NCI-H460 (cell line): ENCODE data around the gene PODXL. TPM values are rescaled to one million over a fixed set of nuclear protein-coding genes. Genes with fewer than 3 reads are reported as not detected.

Source experiments
- DNase-seq: peaks from one replicate; pipeline ENCODE4 v3.0.0-alpha.2; 2016; ENCODE audit warnings: low read depth; ENCODE audit errors: extremely low read depth
- total RNA-seq: library from RNA; depleted of rRNA; stranded (reverse); fragments of >200 nt; shearing (Covaris generic); gene quantifications from 2 replicates; pipeline ENCODE4 v1.2.3, GENCODE V29; 2014

Gene PODXL
- total RNA-seq, 1 experiment from 2014 or later: 3.1 TPM

DNA sequence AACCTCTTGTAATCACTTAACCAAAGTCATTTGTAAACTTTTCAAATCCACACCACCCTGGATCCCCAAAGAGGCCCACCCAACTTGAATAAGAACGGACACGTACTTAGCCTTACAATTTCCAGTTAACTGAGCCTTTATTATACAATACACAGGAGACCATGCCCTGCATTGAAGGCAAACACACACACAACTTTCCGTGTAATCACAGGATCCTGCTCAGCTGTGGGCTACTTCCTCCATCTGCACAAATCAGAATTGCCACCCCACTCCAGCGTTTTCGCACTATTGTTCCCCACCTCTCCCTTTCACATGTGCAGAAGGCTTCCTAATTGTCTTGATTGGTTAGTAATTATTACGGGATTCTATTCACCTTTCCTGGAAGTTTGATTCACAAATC is 12.1 kb upstream of the PODXL start:
- DNase-seq: no peak

DNA sequence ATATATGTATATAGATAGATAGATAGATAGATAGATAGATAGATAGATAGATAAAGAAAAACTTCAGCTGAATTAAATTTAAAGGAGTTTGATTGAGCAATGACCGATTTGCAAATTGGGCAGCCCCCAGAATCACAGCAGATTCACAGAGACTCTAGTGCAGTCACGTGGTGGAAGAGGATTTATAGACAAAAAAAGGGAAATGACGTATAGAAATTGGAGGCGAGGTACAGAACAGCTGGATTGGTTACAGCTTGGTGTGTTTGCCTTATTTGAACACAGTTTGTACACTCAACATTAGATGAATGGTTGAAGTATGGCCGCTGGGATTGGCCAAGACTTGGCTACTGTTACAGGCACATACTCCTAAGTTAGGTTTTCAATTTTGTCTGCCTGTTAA is 8.2 kb upstream of the PODXL start:
- no peak for DNase-seq

DNA sequence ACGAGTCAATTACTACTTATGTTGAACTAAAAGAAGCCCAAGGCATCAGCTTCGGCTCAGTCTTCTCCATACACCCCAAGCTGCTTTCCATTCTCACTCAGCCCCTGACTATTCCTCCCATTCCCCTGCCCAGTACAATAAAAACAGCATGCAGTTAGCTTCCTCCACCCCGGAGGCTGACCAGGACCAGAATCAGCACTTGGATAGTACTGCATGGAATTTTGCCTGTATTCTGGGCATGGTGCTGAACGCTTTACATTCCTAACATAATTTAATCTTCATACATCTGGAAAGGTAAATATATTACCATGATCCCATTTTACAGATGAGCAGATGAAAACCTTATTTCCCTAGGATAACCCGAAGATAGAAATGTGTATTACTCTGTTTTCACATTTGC is 7.5 kb upstream of the PODXL start:
- no peak for DNase-seq

DNA sequence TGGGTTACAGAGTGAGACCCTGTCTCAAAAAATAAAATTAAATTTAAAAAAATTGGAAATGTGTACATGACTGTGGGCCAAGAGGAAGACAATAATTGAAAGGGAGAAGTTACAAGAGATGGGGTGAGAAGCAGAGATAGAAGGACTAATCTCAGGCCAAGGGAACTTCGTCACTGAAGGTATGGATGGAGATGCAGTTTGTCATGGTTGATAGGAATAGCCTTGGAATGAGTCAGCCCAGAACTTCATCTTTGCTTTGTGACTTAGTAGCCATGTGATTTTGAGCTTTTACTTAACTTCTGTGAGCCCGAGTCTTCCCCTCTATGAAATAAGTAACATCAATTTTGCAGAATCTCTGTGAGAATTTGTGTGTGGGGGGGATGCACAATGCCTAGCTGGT is 6.5 kb upstream of the PODXL start:
- no peak for DNase-seq

DNA sequence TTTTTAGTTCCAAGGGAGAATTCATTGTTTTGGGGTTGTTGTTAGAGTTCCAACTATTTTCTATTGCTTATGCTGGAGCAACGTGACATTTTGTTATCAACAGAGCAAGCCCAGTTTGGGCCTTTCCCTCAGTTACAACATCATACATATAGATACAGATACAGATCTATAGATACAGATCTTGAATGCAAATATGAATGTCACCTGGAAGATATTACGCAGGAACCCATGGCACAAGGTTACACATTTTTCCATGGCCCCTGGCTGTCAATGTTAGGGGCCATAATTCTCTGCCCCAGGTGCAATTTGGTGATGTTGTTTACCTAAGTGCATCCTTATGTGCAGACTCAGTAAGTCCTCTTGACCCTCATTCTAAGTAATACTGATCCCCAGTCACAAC is 3.6 kb upstream of the PODXL start:
- no peak for DNase-seq

DNA sequence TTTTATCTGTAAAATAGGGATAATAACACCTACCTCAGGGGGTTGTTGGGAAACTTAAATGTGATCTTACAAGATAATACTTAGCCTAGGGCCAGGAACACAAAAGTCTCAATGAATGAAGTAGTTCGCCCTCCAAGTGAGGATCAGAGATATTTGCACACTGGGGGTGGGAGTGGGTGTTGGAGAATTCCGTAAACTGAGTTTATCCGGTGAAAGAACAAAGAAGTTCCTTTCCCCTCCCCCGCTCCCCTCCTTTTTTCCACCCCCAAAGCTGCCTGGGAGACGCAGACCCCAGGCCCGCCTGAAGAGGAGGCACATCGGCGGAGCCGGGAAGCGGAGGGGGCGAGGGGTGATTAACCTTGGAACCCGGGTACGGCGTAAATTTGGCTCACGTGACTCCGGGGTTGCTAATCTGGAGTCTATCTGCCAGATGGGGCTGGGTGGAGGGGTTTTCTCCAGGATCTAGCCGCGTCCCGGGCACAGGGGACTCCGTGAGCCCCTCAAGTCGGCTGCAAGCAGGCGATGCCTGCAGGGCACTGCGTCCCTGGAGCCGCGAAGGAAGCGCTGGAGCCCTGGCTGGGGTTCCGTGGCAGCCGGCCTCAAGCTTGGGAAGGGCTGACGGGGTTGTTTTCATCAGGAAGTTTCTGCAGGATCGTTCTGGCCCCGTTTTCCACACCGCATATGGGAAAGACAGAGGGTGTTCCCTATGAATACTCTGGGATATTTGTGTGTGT is 1.4 kb upstream of the PODXL start:
- no peak for DNase-seq

DNA sequence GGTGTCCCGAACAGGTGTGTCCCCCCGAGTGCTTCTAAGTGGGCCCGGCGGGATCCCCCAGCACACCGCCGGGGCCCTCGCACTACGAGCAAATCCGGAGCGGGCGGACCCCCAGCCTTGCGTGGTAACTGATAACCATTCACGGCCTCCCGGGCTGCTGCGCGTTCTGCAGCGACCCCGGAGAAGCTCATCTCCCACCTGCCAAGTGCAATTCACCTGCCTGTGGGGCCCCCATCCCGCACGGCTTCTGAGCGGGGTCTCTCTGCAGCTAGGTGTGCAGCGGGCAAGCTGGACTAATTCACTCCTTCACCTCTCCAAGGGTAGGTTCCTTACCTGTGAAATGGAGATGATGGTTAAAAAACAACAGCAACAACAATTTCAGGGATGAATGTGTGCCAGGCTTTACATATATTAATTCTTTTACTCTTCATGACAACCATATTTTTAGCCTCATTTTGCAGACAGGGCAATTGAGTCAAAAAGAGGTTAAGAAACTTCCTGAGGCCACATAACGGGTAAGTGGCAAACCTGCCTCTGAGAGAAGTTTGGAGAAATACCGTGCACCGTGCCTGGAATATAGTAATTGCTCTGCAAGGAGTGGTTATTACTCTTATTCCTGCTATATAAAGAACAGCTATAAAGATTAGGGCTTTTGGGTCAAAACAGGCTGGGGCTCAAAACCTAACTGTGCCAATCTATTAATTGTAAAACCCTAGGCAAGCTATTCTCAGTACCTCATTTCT is 652 bp upstream of the PODXL start:
- no peak for DNase-seq

- no peak for DNase-seq
Measured at GRCh38 chr7:131555552-131556052, 826 bp downstream of the PODXL start.

GRCh38 chr7:131554880-131555516 is 1.4 kb downstream of the PODXL start:
- DNase-seq: no peak

DNA sequence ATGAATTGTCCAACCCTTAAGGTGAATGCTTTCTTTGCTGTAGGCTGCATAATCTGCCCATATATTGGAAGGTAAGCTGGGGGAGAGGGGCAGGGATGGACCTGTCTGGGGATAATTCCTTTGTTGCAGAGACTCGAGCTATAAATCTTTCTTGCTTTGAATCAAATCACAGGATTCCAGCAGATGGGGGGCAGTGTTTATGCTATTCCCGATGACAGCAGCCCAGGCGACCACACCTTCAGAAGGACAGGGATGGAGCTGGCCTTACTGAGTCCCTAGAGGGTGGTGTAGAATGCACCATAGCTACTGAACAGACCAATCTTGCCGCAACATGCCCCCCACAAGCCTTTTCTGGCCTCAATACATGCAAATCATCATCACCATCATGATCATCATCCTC is 2.5 kb downstream of the PODXL start:
- no peak for DNase-seq

DNA sequence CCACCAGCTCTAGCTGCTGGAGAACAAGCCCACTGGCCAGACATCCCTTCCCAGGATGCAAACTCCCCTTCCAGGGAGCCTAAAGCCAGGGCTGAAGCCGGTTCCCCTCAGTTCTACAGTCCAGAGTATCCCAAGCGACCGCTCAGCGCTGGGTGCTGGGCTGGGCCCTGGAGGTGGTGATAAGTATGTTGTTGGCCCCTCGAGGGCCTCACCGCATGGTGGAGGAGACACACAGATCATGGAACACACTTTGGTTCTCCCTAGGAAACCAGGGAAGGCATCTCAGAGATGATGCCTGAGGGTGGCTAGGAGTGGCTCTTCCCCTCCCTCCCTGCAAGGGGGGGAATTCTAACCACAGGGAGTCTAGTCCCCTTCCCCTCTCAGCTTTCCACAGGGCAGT is 4.4 kb downstream of the PODXL start:
- no peak for DNase-seq

- DNase-seq: no peak
Measured at GRCh38 chr7:131550846-131551245, 5.6 kb downstream of the PODXL start.

DNA sequence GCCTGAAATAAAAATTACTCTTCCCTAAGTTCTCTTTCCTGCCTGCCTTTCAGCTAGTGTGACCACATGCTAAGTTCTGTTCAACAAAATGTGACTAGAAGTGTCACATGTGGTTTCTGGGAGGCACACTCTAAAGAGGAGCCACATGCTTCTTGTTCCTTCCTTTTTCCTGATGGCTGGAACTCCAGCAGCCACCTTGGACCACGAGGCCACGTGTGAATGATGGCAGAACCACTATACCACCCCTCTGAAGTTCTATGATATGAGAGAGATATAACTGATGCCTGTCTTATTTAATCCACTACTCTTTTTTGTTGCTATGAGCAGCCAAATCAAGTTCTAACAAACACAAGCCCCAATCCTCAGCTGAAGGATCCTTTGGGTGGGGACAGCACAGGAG is 8.1 kb downstream of the PODXL start:
- no peak for DNase-seq

- no peak for DNase-seq
Measured at GRCh38 chr7:131547589-131547988, 8.8 kb downstream of the PODXL start.

GRCh38 chr7:131546583-131547141 is 9.8 kb downstream of the PODXL start:
- peak; percentile 20 for DNase-seq

GRCh38 chr7:131546126-131546525 is 10.3 kb downstream of the PODXL start:
- DNase-seq: no peak

GRCh38 chr7:131544449-131545301 is 11.8 kb downstream of the PODXL start:
- no peak for DNase-seq

DNA sequence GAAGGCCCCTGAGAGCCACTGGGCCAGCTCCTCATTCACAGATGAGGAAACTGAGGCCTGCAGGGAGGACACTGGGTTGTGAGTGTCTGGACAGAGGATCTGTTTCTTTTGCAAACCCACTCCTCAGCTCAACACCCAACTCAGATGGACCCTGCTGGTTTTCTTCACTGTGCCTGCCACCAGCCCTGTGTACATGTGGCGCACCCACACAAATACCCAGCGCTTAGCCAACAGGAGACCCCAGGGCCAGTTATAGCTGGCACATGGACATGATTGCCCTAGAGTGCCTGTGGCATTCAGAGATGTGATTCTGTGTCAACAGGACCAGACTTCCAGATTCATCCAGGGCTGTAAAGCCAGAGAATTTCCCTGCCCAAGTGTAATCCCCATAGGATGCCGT is 12.4 kb downstream of the PODXL start:
- DNase-seq: no peak

DNA sequence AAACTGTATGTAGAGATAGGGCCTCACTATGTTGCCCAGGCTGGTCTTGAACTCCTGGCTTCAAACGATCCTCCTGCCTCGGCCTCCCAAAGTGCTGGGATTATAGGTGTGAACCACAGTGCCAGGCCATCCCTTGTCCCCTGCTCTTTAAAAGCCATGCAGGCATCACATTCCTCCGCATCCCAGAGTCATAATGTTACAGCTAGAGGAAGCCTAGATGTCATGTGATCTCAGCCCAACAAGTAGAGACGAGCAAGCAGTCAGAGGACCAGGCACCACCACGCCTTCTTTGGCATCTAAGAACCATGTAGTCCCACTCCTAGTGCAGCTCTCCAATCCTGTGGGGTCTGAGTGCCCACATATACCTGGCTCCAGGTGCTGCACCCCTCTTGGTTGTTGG is 13.1 kb downstream of the PODXL start:
- no peak for DNase-seq

- no peak for DNase-seq
Measured at GRCh38 chr7:131540491-131541162, 15.8 kb downstream of the PODXL start.
